ENCODE results near the gene GPR17.

- peak; percentile 44; the same call in 1 of the 2 replicates for TF ChIP-seq CTCF (conservative IDR thresholded peaks at IDR 0.05; ENCODE audit: low read length)
- TF ChIP-seq EZH2phosphoT487 (IDR thresholded peaks at IDR 0.05; ENCODE audit: borderline replicate concordance, low read depth, low read length) = no peak
These were observed 54.7 kb downstream of the GPR17 start for GRCh38 chr2:127700527-127701192.

Measured in OCI-LY7 (cell line).